ENCODE results near the gene DNAI1. TPM values are rescaled to one million over a fixed set of nuclear protein-coding genes. Genes with fewer than 3 reads are reported as not detected.

DNAI1 gene
- total RNA-seq, 2 experiments from 2014 or later: not detected

GRCh38 chr9:34549407-34549732, 90.8 kb downstream of the DNAI1 start:
- Mint-ChIP-seq H3K36me3 (ENCODE audit: low read depth) (no peaks in the 10 kb centered on the region), H3K4me3 (no peak overlapping the region), H3K27ac (no peak overlapping the region), H3K9me3 (no peaks in the 10 kb centered on the region), H3K27me3 (peaks cover 25% of the 10 kb centered on the region), H3K4me1 (ENCODE audit: low read depth) (no peaks in the 10 kb centered on the region)
- no peaks in the 10 kb centered on the region for H3K36me3 ChIP-seq (ENCODE audit: insufficient read depth, low read length)
- ChIA-PET POLR2A (no interaction called here), CTCF (no interaction called here)
- DNase-seq: no peak
- peaks cover 0 to 3% of the 10 kb centered on the region in 2 experiments for H3K9me3 ChIP-seq (ENCODE audit: control insufficient read depth in 1 of 2, insufficient read depth in 1 of 2, low read length in 2 of 2)
- TF ChIP-seq CTCF (IDR thresholded peaks at IDR 0.05): no peak
- intact Hi-C loops (cut with DNase I, micrococcal nuclease): loop anchor here (2.0 to 10.0 kb wide), 2 partner anchors 45 to 51 kb away; no protein-coding TSS in a partner anchor
- no peaks in the 10 kb centered on the region for H3K4me1 ChIP-seq (ENCODE audit: insufficient read depth, low read length)
- H3K27ac ChIP-seq (ENCODE audit: low read depth in 1 of 2, low read length in 2 of 2): no peak overlapping the region
- H3K27me3 ChIP-seq (ENCODE audit: control insufficient read depth in 1 of 2, insufficient read depth in 2 of 2, low read length in 2 of 2): peaks cover 2 to 14% of the 10 kb centered on the region in 2 experiments
- ATAC-seq (ENCODE audit: poor library complexity): no peak
- no peak overlapping the region for H3K4me3 ChIP-seq (ENCODE audit: low read length)

GRCh38 chr9:34550016-34550680, 91.5 kb downstream of the DNAI1 start:
- H3K4me3 ChIP-seq (ENCODE audit: low read length): no peak overlapping the region
- Mint-ChIP-seq H3K36me3 (ENCODE audit: low read depth) (no peaks in the 10 kb centered on the region), H3K4me1 (ENCODE audit: low read depth) (no peaks in the 10 kb centered on the region), H3K9me3 (no peaks in the 10 kb centered on the region), H3K4me3 (no peak overlapping the region), H3K27ac (no peak overlapping the region), H3K27me3 (peaks cover 28% of the 10 kb centered on the region)
- ChIA-PET POLR2A (no interaction called here), CTCF (no interaction called here)
- no peak for ATAC-seq (ENCODE audit: poor library complexity)
- H3K9me3 ChIP-seq (ENCODE audit: control insufficient read depth in 1 of 2, insufficient read depth in 1 of 2, low read length in 2 of 2): peaks cover 0 to 3% of the 10 kb centered on the region in 2 experiments
- no peak overlapping the region for H3K27ac ChIP-seq (ENCODE audit: low read depth in 1 of 2, low read length in 2 of 2)
- peaks cover 2 to 14% of the 10 kb centered on the region in 2 experiments for H3K27me3 ChIP-seq (ENCODE audit: control insufficient read depth in 1 of 2, insufficient read depth in 2 of 2, low read length in 2 of 2)
- no peaks in the 10 kb centered on the region for H3K4me1 ChIP-seq (ENCODE audit: insufficient read depth, low read length)
- H3K36me3 ChIP-seq (ENCODE audit: insufficient read depth, low read length): no peaks in the 10 kb centered on the region
- intact Hi-C loops (cut with DNase I, micrococcal nuclease): no loop called here
- peak in 1 of 14 experiments; percentile 19 for DNase-seq
- no peak for TF ChIP-seq CTCF (IDR thresholded peaks at IDR 0.05)

- DNase-seq (peak in 1 of 14 experiments; percentile 25), ATAC-seq (ENCODE audit: poor library complexity) (no peak)
- TF ChIP-seq CTCF (IDR thresholded peaks at IDR 0.05): no peak
- Histone ChIP-seq H3K4me1 (ENCODE audit: insufficient read depth, low read length) (no peaks in the 10 kb centered on the region), H3K27ac (ENCODE audit: low read depth in 1 of 2, low read length in 2 of 2) (no peak overlapping the region), H3K27me3 (ENCODE audit: control insufficient read depth in 1 of 2, insufficient read depth in 2 of 2, low read length in 2 of 2) (peaks cover 2 to 14% of the 10 kb centered on the region in 2 experiments), H3K4me3 (ENCODE audit: low read length) (no peak overlapping the region), H3K36me3 (ENCODE audit: insufficient read depth, low read length) (no peaks in the 10 kb centered on the region), H3K9me3 (ENCODE audit: control insufficient read depth in 1 of 2, insufficient read depth in 1 of 2, low read length in 2 of 2) (no peaks in the 10 kb centered on the region)
- H3K4me3 Mint-ChIP-seq: no peak overlapping the region
- H3K27ac Mint-ChIP-seq: no peak overlapping the region
- peaks cover 28% of the 10 kb centered on the region for H3K27me3 Mint-ChIP-seq
- intact Hi-C loops (cut with DNase I, micrococcal nuclease): no loop called here
- H3K4me1 Mint-ChIP-seq (ENCODE audit: low read depth): no peaks in the 10 kb centered on the region
- CTCF ChIA-PET: no interaction called here
- no peaks in the 10 kb centered on the region for H3K9me3 Mint-ChIP-seq
- POLR2A ChIA-PET: no interaction called here
- no peaks in the 10 kb centered on the region for H3K36me3 Mint-ChIP-seq (ENCODE audit: low read depth)
Observed at GRCh38 chr9:34550681-34551270, 92.2 kb downstream of the DNAI1 start.

All from CD4-positive, alpha-beta T cell (primary cell).